SU-DHL-6 (cell line): Measurements from ENCODE around the gene SHLD2.
A peak's percentile ranks its signal among the peaks of the same experiment; 100 is the strongest.
"Not testable (repeated sequence)": the region's sequence is repeated elsewhere in the genome, so short reads cannot be mapped to it uniquely, and the experiment has no call there.

Experiments used
- H2AFZ ChIP-seq: fragments of 200-600 bp; sonication (generic); 2 replicates; pipeline ENCODE4 v1.6.1; 2014; ENCODE audit warnings: low read depth, mild to moderate bottlenecking, moderate library complexity, mixed read lengths, antibody characterized with exemption, low read length; ENCODE audit not compliant: severe bottlenecking
- H3F3A ChIP-seq: fragments of 200-600 bp; shearing (Covaris generic); 2 replicates; pipeline ENCODE4 v1.6.0; 2016; ENCODE audit warnings: antibody characterized with exemption, mild to moderate bottlenecking; ENCODE audit not compliant: insufficient read depth
- H3K27ac ChIP-seq: fragments of 200-600 bp; sonication (generic); 2 replicates; pipeline ENCODE4 v1.5.1; 2016; ENCODE audit warnings: low read depth, mild to moderate bottlenecking, low read length, moderate library complexity, mixed read lengths
- H3K27me3 ChIP-seq: fragments of 200-600 bp; sonication (generic), shearing (Covaris generic); 2 replicates; pipeline ENCODE4 v1.6.0; 2014; ENCODE audit warnings: mild to moderate bottlenecking, low read length
- H3K36me3 ChIP-seq: fragments of 200-600 bp; sonication (generic); 2 replicates; pipeline ENCODE4 v1.6.1; 2014; ENCODE audit warnings: mild to moderate bottlenecking, low read length, mixed read lengths
- H3K4me2 ChIP-seq: fragments of 300-600, 200-600 bp; shearing (Covaris generic), sonication (generic); 2 replicates; pipeline ENCODE4 v1.6.0; 2014; ENCODE audit warnings: low read length, low read depth, mild to moderate bottlenecking; ENCODE audit not compliant: poor library complexity, severe bottlenecking
- H3K4me3 ChIP-seq: fragments of 200-600 bp; sonication (generic); 2 replicates; pipeline ENCODE4 v1.5.1; 2014; ENCODE audit warnings: antibody characterized with exemption, low read length, mild to moderate bottlenecking, mixed read lengths; ENCODE audit not compliant: insufficient read depth, poor library complexity, severe bottlenecking
- H3K79me2 ChIP-seq: fragments of 200-600 bp; sonication (generic); 2 replicates; pipeline ENCODE4 v1.6.1; 2014; ENCODE audit warnings: mild to moderate bottlenecking, low read length, moderate library complexity; ENCODE audit not compliant: insufficient read depth
- H3K9ac ChIP-seq: fragments of 200-600 bp; sonication (generic); 2 replicates; pipeline ENCODE4 v1.7.0; 2014; ENCODE audit warnings: mild to moderate bottlenecking, low read length
- H3K9me2 ChIP-seq: fragments of 200-600 bp; sonication (generic); replicated peaks from 2 replicates; pipeline ENCODE4 v1.6.1; 2014; ENCODE audit warnings: low read length; ENCODE audit not compliant: insufficient read depth
- H3K9me3 ChIP-seq: fragments of 200-600 bp; sonication (generic); 2 replicates; pipeline ENCODE4 v1.6.1; 2014; ENCODE audit warnings: low read length, mixed read lengths; ENCODE audit not compliant: insufficient read depth
- H4K20me1 ChIP-seq: fragments of 200-600 bp; sonication (generic); 2 replicates; pipeline ENCODE4 v1.6.1; 2014; ENCODE audit warnings: low read depth, mild to moderate bottlenecking, antibody characterized with exemption, low read length, moderate library complexity, mixed read lengths

Gene SHLD2

GRCh38 chr10:87163414-87163813 lies 68.4 kb downstream of the SHLD2 start:
- not testable (repeated sequence) for H3K9me2 ChIP-seq, H3K9me3 ChIP-seq, H3K36me3 ChIP-seq, H3K79me2 ChIP-seq, H4K20me1 ChIP-seq, H3K4me2 ChIP-seq, H3K27me3 ChIP-seq, H3K4me3 ChIP-seq, H2AFZ ChIP-seq, H3F3A ChIP-seq, H3K9ac ChIP-seq, H3K27ac ChIP-seq

- H3K79me2 ChIP-seq, H4K20me1 ChIP-seq, H2AFZ ChIP-seq, H3K4me2 ChIP-seq, H3K9me2 ChIP-seq, H3K9ac ChIP-seq, H3F3A ChIP-seq, H3K27ac ChIP-seq, H3K9me3 ChIP-seq, H3K4me3 ChIP-seq, H3K27me3 ChIP-seq, H3K36me3 ChIP-seq: not testable (repeated sequence)
Measured at GRCh38 chr10:87169857-87170256, 74.9 kb downstream of the SHLD2 start.

GRCh38 chr10:87170705-87171104 lies 75.7 kb downstream of the SHLD2 start:
- not testable (repeated sequence) for H3K36me3 ChIP-seq, H3K79me2 ChIP-seq, H2AFZ ChIP-seq, H4K20me1 ChIP-seq, H3K9me2 ChIP-seq, H3K9me3 ChIP-seq, H3K27me3 ChIP-seq, H3K9ac ChIP-seq, H3K27ac ChIP-seq, H3K4me3 ChIP-seq, H3F3A ChIP-seq, H3K4me2 ChIP-seq

GRCh38 chr10:87171670-87172069 lies 76.7 kb downstream of the SHLD2 start:
- H3K9me3 ChIP-seq: not testable (repeated sequence)

GRCh38 chr10:87172178-87172577 lies 77.2 kb downstream of the SHLD2 start:
- H2AFZ ChIP-seq, H3K79me2 ChIP-seq, H3K4me3 ChIP-seq, H3K9ac ChIP-seq, H3K27ac ChIP-seq, H3K4me2 ChIP-seq, H4K20me1 ChIP-seq, H3K9me3 ChIP-seq, H3K9me2 ChIP-seq, H3K36me3 ChIP-seq, H3F3A ChIP-seq, H3K27me3 ChIP-seq: not testable (repeated sequence)

More at GRCh38 chr10:87171670-87172069, 76.7 kb downstream of the SHLD2 start:
- H3K79me2 ChIP-seq, H3K9me2 ChIP-seq, H3K36me3 ChIP-seq, H3K27me3 ChIP-seq, H4K20me1 ChIP-seq, H2AFZ ChIP-seq, H3F3A ChIP-seq, H3K4me3 ChIP-seq, H3K27ac ChIP-seq, H3K4me2 ChIP-seq, H3K9ac ChIP-seq: not testable (repeated sequence)

GRCh38 chr10:87177587-87177986 lies 82.6 kb downstream of the SHLD2 start:
- not testable (repeated sequence) for H4K20me1 ChIP-seq, H3K9me2 ChIP-seq, H3K79me2 ChIP-seq, H2AFZ ChIP-seq, H3K27ac ChIP-seq, H3K27me3 ChIP-seq, H3K4me2 ChIP-seq, H3F3A ChIP-seq, H3K36me3 ChIP-seq, H3K4me3 ChIP-seq, H3K9ac ChIP-seq, H3K9me3 ChIP-seq

GRCh38 chr10:87184421-87184820 lies 89.4 kb downstream of the SHLD2 start:
- Histone ChIP-seq H3K4me2 (peak overlapping the region; percentile 13), H3K27ac (peak overlapping the region; percentile 53)
- not testable (repeated sequence) for H3K79me2 ChIP-seq, H3K9ac ChIP-seq, H2AFZ ChIP-seq, H3K27me3 ChIP-seq, H3K9me2 ChIP-seq, H3K4me3 ChIP-seq, H3F3A ChIP-seq, H4K20me1 ChIP-seq, H3K36me3 ChIP-seq, H3K9me3 ChIP-seq

GRCh38 chr10:87186016-87186415 lies 91.0 kb downstream of the SHLD2 start:
- H3K9me3 ChIP-seq, H3F3A ChIP-seq, H4K20me1 ChIP-seq, H3K27me3 ChIP-seq, H3K36me3 ChIP-seq, H3K4me3 ChIP-seq, H2AFZ ChIP-seq, H3K9ac ChIP-seq, H3K79me2 ChIP-seq, H3K27ac ChIP-seq, H3K9me2 ChIP-seq, H3K4me2 ChIP-seq: not testable (repeated sequence)
